GM19452 (cell line): ENCODE data around the gene CBLN3.
"Not testable (repeated sequence)": the region's sequence is repeated elsewhere in the genome, so short reads cannot be mapped to it uniquely, and the experiment has no call there.

Source experiments
- ATAC-seq: cut with Tn5 transposase; IDR thresholded peaks from one replicate; pipeline ENCODE4 v1.9.1; 2021; ENCODE audit not compliant: unreplicated experiment

CBLN3 gene

DNA sequence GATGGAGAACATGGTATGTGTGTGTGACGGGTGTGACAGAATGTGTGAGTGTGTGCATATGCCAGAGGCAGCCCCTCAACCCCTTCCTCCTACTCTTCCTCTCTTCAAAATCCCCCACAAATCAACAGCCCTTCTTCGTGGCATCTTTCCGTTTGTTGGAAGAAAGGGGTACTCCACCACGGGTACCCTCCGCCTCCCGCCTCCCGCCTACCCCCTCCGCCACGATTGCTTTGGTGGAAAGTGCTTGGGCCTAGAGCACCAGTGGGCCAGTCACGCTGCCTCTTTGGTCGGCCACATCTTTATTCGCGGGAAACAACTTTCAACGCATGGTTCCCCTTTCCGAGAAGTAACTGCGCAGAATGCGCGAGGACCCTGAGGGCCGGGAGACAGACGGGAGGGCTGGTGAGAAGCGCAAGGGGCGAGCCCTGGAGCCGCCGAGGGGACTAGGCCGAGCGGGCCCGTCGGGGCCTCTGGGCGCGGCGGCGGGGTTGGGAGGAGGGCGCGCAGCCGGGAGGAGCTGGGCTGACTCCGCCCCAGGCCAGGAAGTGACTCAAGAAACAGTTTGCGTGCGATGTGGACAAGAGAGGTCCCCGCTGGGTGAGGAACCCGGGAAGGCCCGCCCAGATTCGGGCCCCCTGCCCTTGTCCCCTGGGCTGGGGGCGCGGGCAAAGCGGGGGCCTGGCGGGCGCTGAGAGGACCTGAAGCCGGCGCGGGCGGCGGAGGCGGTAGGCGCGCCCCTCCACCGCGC, at the start of gene CBLN3, which contains the start of gene KHNYN:
Gene CBLN3 (minus strand): TSS at position 274 of the 748 bp plus-strand sequence. CDS start 614 bp downstream, outside the sequence.
Gene KHNYN (plus strand): TSS at position 560 of the 748 bp plus-strand sequence. CDS start 777 bp downstream, outside the sequence.
- ATAC-seq: peak; percentile 87

DNA sequence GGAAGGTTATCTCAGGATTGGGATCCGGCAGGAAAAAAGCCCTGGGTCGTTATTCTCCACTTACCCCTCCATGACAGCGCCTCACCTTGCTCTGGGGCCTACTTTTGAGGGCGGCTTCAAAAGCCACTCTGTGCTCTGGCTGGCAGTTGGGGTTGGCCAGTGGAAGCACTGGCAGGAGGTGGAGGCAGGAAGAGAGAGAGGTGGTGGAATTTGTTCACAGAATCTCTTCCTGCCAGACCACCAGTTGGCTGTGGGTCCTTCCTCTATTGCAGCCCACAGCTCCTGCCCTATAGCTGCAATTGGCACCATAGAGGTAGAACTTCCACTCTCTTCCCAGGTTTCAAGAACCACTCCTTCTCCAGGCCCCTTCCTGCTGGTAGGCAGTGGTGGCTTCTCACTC, 45.8 kb upstream of the CBLN3 start:
- ATAC-seq: no peak

DNA sequence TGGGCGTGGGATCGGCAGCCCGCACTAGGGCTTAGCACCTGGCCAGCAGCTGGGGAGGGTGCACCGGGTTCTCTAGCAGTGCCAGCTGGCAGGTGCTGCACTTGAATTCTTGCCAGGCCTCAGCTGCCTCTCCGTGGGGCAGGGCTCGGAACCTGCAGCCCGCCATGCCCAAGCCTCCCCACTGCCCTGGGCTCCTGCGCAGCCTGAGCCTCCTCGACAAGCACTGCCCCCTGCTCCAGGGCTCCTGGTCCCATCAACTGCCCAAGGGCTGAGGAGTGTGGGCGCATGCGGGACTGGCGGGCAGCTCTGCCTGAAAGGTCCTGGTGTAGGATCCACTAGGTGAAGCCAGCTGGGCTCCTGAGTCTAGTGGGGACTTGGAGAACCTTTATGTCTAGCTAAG, 43.7 kb upstream of the CBLN3 start:
- ATAC-seq: no peak

DNA sequence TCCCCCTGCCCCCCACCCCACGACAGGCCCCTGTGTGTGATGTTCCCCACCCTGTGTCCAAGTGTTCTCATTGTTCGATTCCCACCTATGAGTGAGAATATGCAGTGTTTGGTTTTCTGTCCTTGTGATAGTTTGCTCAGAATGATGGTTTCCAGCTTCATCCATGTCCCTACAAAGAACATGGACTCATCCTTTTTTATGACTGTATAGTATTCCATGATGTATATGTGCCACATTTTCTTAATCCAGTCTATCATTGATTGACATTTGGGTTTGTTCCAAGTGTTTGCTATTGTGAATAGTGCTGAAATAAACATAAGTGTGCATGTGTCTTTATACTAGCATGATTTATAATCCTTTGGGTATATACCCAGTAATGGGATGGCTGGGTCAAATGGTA, 41.0 kb upstream of the CBLN3 start:
- ATAC-seq: not testable (repeated sequence)

DNA sequence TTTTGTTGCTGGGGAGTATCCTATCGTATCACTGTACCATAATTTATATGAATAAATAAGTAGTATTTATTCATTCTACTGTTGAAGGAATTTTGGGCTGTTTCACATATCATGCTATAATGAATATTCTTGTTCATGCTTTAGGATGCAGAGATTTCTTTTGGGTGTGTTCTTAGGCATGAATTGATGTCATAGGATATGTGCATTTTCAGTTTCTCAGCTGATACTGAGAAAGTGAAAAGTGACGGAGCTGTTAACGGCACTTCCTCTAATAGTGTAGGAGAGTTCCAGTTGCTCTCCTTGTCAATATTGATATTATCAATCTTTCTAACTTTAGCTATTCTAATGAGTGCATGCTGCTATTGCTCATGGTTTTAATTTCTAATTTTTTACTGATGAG, 36.3 kb upstream of the CBLN3 start:
- no peak for ATAC-seq

DNA sequence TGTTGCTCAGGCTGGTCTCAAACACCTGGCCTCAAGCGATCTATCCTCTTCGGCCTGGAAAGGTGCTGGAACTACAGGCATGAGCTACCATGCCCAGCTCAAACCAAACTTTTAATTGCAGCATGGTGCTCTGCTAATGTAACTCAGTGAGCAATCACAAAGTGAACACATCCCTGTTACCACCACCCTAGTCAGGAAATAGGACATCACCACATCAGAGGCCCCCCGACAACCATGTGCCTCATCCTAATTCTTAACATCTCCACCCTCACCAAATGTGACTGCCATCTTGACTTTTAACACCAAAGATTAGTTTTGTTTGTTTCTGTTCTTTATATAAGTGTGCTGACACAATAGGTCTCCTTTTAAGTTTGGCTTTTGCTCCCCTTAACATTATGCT, 35.9 kb upstream of the CBLN3 start:
- no peak for ATAC-seq

DNA sequence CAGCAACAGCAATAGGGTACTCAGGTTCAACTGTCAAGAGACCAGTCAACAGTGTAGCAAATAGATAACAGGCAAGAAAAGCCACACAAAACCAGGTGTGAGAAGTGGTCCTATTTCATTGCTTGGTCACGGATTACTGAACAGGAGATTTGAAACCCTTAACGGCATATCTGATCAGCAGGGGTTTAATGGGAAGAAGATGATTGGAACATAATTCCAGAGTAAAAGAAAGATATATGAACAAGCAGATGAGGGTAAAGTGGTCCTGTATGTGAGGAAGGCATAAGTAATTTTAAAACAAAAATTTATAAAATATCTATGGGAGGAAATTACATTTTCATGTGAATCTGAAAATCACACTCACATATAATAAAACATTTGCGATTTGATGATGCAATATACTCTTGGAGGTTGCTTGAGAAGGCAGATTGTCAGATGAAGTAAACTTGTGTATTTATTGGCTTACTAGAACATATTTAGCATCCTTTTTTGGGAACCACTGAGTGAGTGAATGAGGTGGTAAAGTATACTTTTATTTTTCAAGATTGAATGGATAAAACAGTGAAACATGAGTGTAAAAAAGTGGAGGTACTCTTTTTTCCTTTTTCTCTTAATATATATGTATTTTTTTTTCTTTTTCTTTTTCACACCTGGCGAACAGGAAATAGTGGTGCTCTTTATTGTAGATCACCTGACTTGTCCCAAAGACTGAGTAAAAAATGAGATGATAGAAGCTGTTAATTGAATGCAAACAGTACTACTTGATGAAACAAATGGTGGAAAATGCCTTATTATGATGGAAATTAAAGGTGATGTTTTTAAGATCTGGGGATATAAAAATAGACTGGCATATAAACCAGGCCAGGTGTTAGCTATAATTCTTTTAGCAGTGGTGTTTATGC, 34.7 kb upstream of the CBLN3 start:
- no peak for ATAC-seq

DNA sequence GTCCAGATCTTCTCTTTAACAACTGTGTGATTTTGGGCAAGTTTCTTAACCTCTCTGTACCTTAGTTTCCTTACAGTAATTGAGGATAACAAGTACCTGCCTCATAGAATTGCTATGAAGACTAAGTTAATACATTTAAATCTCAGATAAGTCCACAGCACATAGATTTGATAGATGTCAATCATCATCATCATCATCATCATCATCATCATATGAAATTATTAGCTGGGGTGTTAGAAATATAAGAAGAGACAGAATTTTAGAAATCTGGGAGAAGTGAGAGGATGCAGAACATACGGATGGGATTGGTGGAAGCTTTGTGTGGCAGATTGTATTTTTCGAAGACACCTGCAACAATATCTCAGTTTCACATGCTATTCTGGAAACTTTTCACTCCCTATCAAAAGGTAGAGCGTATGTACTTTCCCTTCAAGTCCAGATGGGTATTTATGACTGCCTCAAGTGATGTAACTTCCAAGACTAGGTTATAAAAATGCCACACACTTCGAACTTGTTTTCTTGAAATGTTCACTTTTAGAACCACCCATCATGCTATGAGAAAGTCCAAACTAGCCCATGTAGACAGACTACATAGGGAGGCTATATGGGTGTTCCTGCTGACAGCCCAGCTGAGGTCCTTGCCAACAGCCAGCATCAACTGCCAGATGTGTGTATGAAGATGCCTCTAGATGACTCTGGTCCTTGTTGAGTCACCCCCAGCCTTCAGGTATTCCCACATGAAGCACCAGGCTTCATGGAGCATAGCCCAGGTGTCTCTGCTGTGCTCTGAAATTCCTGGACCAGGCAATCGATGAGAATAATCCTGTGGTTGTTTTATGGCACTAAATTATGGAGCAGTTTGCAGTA, 33.8 kb upstream of the CBLN3 start:
- ATAC-seq: no peak

DNA sequence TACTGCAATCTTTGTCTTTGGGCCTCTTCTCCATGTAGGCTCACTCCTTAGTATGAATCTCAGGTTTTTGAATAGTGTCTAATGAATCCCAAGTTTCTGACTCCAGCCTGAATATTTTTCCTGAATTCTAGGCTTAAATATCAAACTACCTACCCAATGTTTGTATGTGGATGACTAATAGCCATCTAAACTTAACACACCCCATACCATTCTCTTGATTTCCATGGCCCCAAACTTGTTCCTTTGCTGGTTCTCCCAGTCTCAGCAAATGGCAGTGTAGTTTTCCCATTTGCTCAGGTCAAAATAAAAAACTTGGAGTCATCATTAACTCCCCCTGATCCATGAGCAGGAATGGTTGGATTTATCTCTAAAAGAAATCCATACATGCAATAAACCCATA, 31.9 kb upstream of the CBLN3 start:
- no peak for ATAC-seq

DNA sequence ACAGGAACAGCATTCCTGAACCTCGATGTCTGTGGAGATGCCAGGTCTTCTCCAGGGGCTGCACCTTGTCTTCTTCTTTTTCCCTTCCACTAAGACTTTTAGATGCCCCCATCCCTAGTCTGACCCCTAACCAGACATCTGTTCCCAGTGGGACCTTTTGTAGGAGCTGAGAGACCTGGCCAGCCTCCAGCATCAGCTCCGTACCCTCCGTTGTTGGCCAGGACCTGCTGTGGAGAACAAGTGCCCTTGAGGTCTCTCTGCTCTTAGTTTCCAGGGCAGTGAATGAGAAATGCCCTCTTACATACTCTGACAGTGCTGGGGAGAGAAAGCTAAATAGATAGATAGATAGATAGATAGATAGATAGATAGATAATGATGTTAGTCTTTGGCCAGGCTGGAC, 29.9 kb upstream of the CBLN3 start:
- ATAC-seq: no peak

DNA sequence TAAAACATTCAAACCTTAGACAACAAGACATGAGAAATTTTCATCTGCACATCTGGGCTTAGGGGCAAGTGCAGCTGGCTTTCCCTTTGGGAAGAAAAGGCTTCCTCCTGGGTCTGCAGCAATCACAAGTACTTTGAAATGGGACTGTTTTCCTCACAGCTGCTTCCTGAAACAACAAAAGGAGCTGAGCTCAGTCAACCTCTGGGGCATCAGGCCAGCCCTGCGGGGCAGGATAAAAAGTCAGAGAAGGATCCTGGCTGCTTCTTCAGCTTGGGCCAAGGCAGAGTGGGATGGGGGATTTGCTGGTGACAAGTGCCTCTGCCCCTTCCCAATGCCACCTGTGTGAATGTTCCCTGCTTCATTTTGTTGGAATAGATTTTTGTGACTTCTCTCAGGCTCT, 29.3 kb upstream of the CBLN3 start:
- ATAC-seq: no peak

DNA sequence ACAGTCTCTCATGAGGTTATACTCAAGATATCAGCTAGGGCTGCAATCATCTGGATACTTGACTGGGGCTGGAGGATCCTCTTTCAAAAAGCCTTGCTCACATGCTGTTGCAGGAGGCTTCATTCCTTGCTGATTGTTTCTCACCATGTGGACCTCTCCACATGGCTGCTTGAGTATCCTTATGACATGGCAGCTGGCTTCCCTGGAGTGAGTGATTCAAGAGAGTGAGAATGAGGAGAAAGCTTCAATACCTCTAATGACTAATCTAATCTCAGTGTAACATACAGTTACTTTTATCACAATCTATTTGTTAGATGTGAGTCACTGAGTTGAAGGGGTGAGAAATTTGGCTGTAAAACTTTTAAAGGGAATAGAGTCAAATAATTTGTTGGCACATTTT, 27.5 kb upstream of the CBLN3 start:
- no peak for ATAC-seq

DNA sequence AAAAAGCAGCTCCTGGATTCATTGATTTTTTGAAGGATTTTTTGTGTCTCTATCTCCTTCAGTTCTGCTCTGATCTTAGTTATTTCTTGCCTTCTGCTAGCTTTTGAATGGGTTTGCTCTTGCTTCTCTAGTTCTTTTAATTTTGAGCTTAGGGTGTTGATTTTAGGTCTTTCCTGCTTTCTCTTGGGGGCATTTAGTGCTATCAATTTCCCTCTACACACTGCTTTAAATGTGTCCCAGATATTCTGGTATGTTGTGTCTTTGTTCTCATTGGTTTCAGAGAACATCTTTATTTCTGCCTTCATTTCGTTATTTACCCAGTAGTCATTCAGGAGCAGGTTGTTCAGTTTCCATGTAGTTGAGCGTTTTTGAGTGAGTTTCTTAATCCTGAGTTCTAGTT, 21.4 kb upstream of the CBLN3 start:
- not testable (repeated sequence) for ATAC-seq

DNA sequence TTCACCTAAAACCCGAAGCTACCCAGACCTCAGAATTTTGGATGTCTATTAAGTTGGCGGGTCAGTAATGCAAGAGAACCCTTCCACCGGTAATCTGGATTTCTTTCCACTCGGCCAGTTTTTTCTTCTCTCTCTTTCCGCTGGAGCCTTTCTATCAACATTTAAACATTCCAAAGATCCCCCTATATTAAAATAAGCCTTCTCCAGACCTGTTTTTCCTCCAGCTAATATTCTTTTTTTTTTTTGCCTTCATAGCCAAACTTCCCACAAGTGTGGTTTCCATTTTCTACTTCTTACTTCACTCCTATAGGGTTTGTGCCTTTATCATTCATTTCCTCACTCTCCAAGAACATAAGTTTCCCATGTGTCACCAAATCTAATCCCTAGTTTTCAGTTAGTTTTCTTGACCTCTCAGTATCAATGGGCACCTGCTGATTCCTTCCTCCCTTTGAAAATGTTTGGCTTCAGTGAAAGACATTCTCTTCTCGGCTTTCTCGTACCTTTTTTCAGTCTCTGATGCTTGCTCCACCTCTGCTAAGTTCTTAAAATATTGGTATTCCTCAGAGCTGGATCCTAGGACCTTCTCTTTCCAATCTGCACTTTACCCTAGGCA, 13.7 kb upstream of the CBLN3 start:
- ATAC-seq: no peak

DNA sequence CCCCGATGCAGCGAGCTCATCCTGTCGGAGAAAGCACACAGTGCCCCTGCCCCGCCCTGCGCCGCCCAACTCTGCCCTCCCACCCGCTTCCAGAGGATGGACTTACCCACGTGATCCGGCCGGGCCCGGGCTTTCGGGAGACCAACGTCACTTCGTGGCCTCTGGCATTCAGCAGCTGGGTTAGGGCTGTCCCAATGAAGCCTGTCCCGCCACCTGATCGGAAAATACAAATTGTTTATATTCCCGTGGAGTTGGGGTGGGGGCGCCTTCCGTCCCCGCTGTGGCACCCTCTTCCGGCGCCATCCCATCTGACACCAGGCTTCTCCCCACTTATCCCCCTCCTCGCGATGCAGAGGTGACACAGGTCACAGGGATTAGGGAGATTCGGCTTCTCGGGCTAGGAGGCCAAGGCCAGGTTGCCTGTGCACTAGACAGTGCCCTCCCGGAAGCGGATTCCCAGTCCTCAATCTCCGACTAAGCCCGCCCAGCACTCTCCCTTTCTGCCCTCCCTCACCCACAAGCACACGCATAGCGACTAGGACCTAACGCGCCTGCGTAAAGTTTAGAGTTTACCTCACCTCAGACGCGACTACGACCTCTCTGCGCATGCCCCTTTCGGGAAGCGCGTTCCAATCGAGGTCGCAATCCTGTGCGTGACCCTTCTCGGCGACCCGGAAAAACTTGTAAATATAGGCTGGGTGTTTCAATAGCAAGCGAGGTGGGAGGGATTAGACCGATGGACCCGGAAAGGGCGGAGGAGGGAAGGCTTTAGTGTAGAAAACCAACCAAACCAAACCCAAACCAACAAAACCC, 13.0 kb upstream of the CBLN3 start, which contains the start of gene SDR39U1:
Gene SDR39U1 (minus strand): TSS at position 537 of the 813 bp plus-strand sequence. CDS start 7 bp downstream, at position 530.
- peak; percentile 88 for ATAC-seq

DNA sequence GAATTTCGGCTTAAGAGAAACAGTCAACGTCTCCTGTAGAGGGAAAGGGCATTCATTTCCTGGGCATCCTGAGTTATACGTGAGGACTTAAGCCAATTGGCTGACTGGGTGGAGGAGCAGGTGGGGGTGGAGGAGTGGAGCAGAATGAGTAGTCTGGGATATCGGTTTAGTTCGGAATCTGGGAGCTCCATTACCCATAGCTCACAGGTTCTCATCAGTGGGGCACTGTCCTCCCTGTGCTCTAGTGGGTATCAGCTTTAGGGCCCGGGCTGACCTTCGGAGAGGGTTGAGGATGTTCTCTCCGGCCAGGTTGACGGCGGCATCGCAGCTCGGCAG, 12.4 kb upstream of the CBLN3 start:
- ATAC-seq: no peak

DNA sequence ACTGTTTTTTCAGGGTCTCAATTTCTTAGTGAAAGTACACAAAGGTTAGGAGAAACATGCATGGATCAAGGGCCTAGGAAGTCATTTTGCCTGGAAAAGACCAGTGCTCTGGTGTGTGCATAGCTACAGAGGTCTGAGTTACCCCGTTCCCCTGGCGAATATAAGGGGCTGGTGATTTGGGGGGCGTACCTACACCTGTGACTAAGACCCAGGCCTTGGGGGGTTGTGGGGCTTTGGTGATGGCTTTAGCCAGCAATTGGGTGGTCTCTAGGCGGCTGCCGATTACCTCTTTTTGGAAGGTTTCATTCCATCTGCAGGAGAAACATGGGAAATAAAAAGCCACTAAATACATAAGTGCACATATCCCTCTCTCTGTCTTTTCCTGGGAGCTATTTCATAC, 12.0 kb upstream of the CBLN3 start:
- no peak for ATAC-seq

DNA sequence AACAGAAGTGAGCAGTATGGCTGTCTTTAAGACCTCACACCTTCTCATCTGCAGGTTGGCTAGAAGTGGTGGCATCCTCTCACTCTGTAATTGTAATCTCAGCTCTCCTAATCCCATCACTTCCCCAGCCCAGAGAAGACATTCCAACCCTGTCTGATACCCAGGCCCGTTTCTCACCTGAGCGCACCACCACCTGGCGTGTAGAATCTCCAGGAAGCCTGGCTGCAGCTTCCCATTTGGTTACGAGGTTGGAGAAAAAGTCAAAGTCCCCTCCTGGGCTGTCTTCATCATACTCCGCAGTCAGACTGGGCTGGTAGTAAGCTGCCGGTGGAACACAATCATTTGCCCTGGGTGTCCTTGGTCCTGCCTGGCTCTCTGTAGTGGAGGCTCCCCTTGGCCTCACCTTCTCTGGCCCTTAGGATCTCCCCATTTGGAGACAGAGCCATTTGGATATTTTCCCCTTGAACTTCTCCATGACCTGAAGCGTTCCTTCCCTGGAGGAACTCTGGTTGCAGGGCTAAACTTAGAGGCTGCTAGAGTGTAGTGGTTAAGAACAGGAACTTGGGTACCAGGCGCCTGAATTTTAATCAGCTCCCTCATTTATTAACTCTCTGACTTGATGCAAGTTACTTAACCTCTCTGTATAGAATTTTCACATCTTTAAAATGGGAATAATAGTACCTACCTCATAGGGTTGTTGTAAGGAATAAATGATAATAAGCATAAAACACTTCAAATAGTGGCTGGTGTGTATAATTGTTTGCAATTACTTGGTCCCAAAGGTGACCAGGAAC, 11.3 kb upstream of the CBLN3 start:
- no peak for ATAC-seq
